BLaER1 treated with 17β-estradiol and CSF1 and Interleukin-3, amounts not matched to agents 10 nM and 100 nM (cell line): Measurements from ENCODE around the gene SMARCB1.
A peak's percentile ranks its signal among the peaks of the same experiment; 100 is the strongest.

Source experiments
- H3K27ac ChIP-seq, 11 experiments: shearing (Covaris generic); formaldehyde crosslinking; 2 replicates each; pipeline ENCODE4 v1.8.1; 2022
- H3K27me3 ChIP-seq, 11 experiments: shearing (Covaris generic); formaldehyde crosslinking; 2 replicates each; pipeline ENCODE4 v1.8.1; 2022
- H3K36me3 ChIP-seq, 11 experiments: shearing (Covaris generic); formaldehyde crosslinking; 2 replicates each; pipeline ENCODE4 v1.8.1; 2022
- H3K4me1 ChIP-seq, 10 experiments: shearing (Covaris generic); formaldehyde crosslinking; 2 replicates each; pipeline ENCODE4 v1.8.1; 2022
- H3K4me2 ChIP-seq, 11 experiments: shearing (Covaris generic); formaldehyde crosslinking; 2 replicates each; pipeline ENCODE4 v1.8.1; 2022
- H3K4me3 ChIP-seq, 10 experiments: shearing (Covaris generic); formaldehyde crosslinking; 2 replicates each; pipeline ENCODE4 v1.8.1; 2022
- H3K9ac ChIP-seq, 11 experiments: shearing (Covaris generic); formaldehyde crosslinking; 2 replicates each; pipeline ENCODE4 v1.8.1; 2022
- H3K9me3 ChIP-seq, 11 experiments: shearing (Covaris generic); formaldehyde crosslinking; replicated peaks in 1 of 11; 2 replicates each; pipeline ENCODE4 v1.8.1; 2022
- H4K20me1 ChIP-seq, 11 experiments: shearing (Covaris generic); formaldehyde crosslinking; 2 replicates each; pipeline ENCODE4 v1.8.1; 2022
- Cebpa-rat ChIP-seq, 11 experiments: shearing (Covaris generic); IDR thresholded peaks; 2 replicates each; pipeline ENCODE4 v1.8.1; 2022

The SMARCB1 gene

GRCh38 chr22:23838681-23839468 lies 52.1 kb downstream of the SMARCB1 start, which contains the start of gene DERL3:
TSS of gene DERL3 (minus strand) at chr22:23839006. CDS start at chr22:23838987, 19 bp downstream.
- TF ChIP-seq Cebpa-rat (IDR thresholded peaks at IDR 0.05), result no peak
- H3K9ac ChIP-seq, result peak within 1 kb of the TSS; percentile 42 to 78 (median 72); a peak in 21 of 22 replicates
- peak within 1 kb of the TSS in 10 of 11 experiments; percentile 31 to 78 (median 70); a peak in 17 of 22 replicates for H3K27ac ChIP-seq
- H4K20me1 ChIP-seq, result peaks cover 0 to 47% (median 38%) of the 10 kb centered on the region in 11 experiments; a peak in 20 of 22 replicates
- no peaks in the 10 kb centered on the region for H3K27me3 ChIP-seq
- peak within 1 kb of the TSS; percentile 72 to 98 (median 93) for H3K4me2 ChIP-seq
- peaks cover 14 to 80% (median 73%) of the 10 kb centered on the region in 10 experiments for H3K4me1 ChIP-seq
- peak within 1 kb of the TSS; percentile 49 to 72 (median 56) for H3K4me3 ChIP-seq
- H3K36me3 ChIP-seq, result peaks cover 24 to 37% (median 27%) of the 10 kb centered on the region in 11 experiments
- no peaks in the 10 kb centered on the region for H3K9me3 ChIP-seq

- peaks cover 24 to 90% (median 81%) of the 10 kb centered on the region in 10 experiments for H3K4me1 ChIP-seq
- 0 out of 22 replicates have a peak overlapping the region, but pooled peaks of 3 of the 11 experiments have one; percentile 72 to 76 (median 75) for H3K9ac ChIP-seq
- peak overlapping the region in 10 of 11 experiments; percentile 72 to 98 (median 92); a peak in 14 of 22 replicates for H3K4me2 ChIP-seq
- peak overlapping the region in 1 of 11 experiments; percentile 57; a peak in 1 of 22 replicates for H3K27ac ChIP-seq
- H3K27me3 ChIP-seq, result no peaks in the 10 kb centered on the region
- peaks cover 15 to 27% (median 18%) of the 10 kb centered on the region in 11 experiments for H3K36me3 ChIP-seq
- peaks cover 0 to 38% (median 32%) of the 10 kb centered on the region in 11 experiments; a peak in 20 of 22 replicates for H4K20me1 ChIP-seq
- H3K9me3 ChIP-seq, result no peaks in the 10 kb centered on the region
- no peak overlapping the region for H3K4me3 ChIP-seq
- no peak for TF ChIP-seq Cebpa-rat (IDR thresholded peaks at IDR 0.05)
Measured at GRCh38 chr22:23840026-23840425, 53.3 kb downstream of the SMARCB1 start.

DNA sequence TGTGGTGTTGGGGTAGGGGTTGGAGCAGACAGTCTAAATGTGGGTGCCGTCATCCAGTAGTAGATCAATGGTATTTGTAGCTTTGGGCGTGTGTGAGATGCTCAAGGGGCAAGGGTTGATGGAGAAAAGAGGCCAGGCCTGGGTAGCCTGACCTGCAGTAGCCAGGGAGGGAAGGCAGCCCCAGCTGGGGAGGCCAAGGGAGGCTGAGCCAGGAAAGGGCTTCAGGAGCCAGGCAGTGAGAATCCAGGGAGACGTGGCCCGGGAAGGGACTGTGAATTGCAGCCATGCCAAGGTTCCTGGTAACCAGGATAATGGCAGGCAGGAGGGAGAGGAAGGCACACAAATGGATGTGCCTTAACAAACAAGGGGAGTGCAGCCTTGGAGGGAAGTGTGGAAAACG lies 54.5 kb downstream of the SMARCB1 start:
- peaks cover 0 to 33% (median 20%) of the 10 kb centered on the region in 11 experiments; a peak in 19 of 22 replicates for H4K20me1 ChIP-seq
- peaks cover 37 to 91% (median 82%) of the 10 kb centered on the region in 10 experiments for H3K4me1 ChIP-seq

DNA sequence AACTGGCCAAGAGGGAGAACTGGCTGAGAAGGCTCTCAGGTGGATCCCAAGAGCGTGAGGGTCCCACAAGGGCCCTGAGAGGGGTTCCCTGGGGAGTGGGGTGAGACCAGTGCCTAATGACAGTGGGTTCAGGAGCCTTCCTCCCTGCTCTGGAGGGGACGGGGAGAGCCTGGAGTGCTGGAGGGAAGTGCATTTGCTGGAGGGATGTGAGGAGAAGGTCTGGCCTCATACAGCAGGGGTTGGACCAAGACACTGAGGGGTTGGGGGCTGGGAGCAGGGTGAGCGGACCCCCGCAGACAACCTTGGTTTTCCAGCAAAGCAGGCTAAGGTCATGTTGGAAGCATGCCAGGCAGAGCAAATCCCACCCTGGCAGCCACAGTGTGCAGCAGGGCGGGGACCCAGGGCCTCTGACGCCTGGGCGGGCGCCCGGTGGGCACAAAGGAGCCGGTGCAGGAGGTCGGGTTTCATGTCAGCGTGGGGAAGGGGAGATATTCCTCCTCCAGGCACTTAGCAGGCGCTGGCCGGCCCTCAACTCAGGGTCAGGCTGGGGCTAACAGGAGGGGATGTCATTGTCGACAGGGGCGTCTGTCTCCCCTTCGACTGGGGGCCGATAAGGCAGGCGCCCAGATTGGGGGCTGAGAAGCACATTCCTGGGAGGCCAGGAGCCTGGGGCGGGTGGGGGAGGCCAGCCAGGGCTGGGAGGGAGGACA lies 55.1 kb downstream of the SMARCB1 start:
- Histone ChIP-seq H3K27me3 (no peaks in the 10 kb centered on the region), H3K4me2 (peak overlapping the region in 7 of 11 experiments; percentile 74 to 96 (median 88); a peak in 12 of 22 replicates), H3K4me3 (no peak overlapping the region), H3K27ac (peak overlapping the region in 8 of 11 experiments; percentile 35 to 90 (median 81); a peak in 14 of 22 replicates), H3K9ac (peak overlapping the region in 4 of 11 experiments; percentile 46 to 74 (median 48); a peak in 8 of 22 replicates), H3K9me3 (no peaks in the 10 kb centered on the region), H4K20me1 (peaks cover 0 to 28% (median 14%) of the 10 kb centered on the region in 11 experiments; a peak in 19 of 22 replicates), H3K4me1 (peaks cover 43 to 91% (median 82%) of the 10 kb centered on the region in 10 experiments), H3K36me3 (peaks cover 0 to 8% (median 0%) of the 10 kb centered on the region in 11 experiments; a peak in 5 of 22 replicates)
- TF ChIP-seq Cebpa-rat (IDR thresholded peaks at IDR 0.05), result no peak

More for the DNA sequence above, 54.5 kb downstream of the SMARCB1 start:
- H3K9ac ChIP-seq, result peak overlapping the region in 4 of 11 experiments; percentile 46 to 74 (median 48); a peak in 7 of 22 replicates
- H3K36me3 ChIP-seq, result peaks cover 2 to 14% (median 5%) of the 10 kb centered on the region in 11 experiments; a peak in 16 of 22 replicates
- TF ChIP-seq Cebpa-rat (IDR thresholded peaks at IDR 0.05), result no peak
- peak overlapping the region in 6 of 11 experiments; percentile 74 to 96 (median 88); a peak in 8 of 22 replicates for H3K4me2 ChIP-seq
- no peak overlapping the region for H3K4me3 ChIP-seq
- H3K9me3 ChIP-seq, result no peaks in the 10 kb centered on the region
- H3K27me3 ChIP-seq, result no peaks in the 10 kb centered on the region
- H3K27ac ChIP-seq, result peak overlapping the region in 8 of 11 experiments; percentile 21 to 90 (median 81); a peak in 13 of 22 replicates

DNA sequence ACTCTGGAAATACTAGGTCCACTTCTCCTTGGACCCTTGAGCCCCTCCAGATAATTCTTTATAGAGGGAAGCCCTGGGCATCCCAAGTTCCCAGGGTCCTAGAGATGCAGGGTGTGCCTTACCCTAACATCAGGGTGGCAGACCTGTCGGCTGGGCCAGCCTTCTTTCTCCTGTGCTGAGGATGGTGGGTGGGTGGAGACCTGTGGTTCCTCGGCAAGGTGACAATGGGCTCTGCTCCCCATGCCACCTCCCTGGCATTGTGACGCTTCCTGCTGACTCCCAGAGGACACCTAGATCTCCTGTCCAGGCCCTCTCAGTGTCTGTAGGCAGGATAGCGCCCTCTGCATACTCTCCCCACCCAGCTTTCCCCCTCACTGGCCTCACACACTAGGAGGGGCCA lies 55.8 kb downstream of the SMARCB1 start:
- no peak for TF ChIP-seq Cebpa-rat (IDR thresholded peaks at IDR 0.05)
- peak overlapping the region in 7 of 11 experiments; percentile 11 to 77 (median 67); a peak in 8 of 22 replicates for H3K9ac ChIP-seq
- peaks cover 45 to 91% (median 82%) of the 10 kb centered on the region in 10 experiments for H3K4me1 ChIP-seq

GRCh38 chr22:23844739-23845202 lies 58.0 kb downstream of the SMARCB1 start:
- peaks cover 54 to 98% (median 88%) of the 10 kb centered on the region in 10 experiments for H3K4me1 ChIP-seq

More for the DNA sequence above, 55.8 kb downstream of the SMARCB1 start:
- peaks cover 0 to 21% (median 7%) of the 10 kb centered on the region in 11 experiments; a peak in 19 of 22 replicates for H4K20me1 ChIP-seq
- H3K9me3 ChIP-seq, result no peaks in the 10 kb centered on the region
- H3K27me3 ChIP-seq, result no peaks in the 10 kb centered on the region
- peak overlapping the region in 8 of 11 experiments; percentile 35 to 90 (median 81); a peak in 14 of 22 replicates for H3K27ac ChIP-seq
- no peak overlapping the region for H3K4me3 ChIP-seq
- peak overlapping the region in 9 of 11 experiments; percentile 74 to 96 (median 87); a peak in 15 of 22 replicates for H3K4me2 ChIP-seq
- H3K36me3 ChIP-seq, result peaks cover 0 to 3% (median 0%) of the 10 kb centered on the region in 11 experiments; a peak in 4 of 22 replicates

GRCh38 chr22:23845265-23846080 lies 58.7 kb downstream of the SMARCB1 start:
- Histone ChIP-seq H3K27ac (peak overlapping the region in 10 of 11 experiments; percentile 12 to 90 (median 80); a peak in 19 of 22 replicates), H3K4me1 (peaks cover 54 to 98% (median 92%) of the 10 kb centered on the region in 10 experiments)

More at GRCh38 chr22:23844739-23845202, 58.0 kb downstream of the SMARCB1 start:
- TF ChIP-seq Cebpa-rat (IDR thresholded peaks at IDR 0.05), result no peak
- no peaks in the 10 kb centered on the region for H3K9me3 ChIP-seq
- H3K4me2 ChIP-seq, result peak overlapping the region; percentile 63 to 96 (median 87)
- peak overlapping the region in 1 of 10 experiments; percentile 25; a peak in 2 of 20 replicates for H3K4me3 ChIP-seq
- no peaks in the 10 kb centered on the region for H3K36me3 ChIP-seq
- H4K20me1 ChIP-seq, result peaks cover 0 to 8% (median 0%) of the 10 kb centered on the region in 11 experiments; a peak in 1 of 22 replicates
- no peaks in the 10 kb centered on the region for H3K27me3 ChIP-seq
- peak overlapping the region in 10 of 11 experiments; percentile 12 to 90 (median 80); a peak in 19 of 22 replicates for H3K27ac ChIP-seq
- H3K9ac ChIP-seq, result peak overlapping the region; percentile 28 to 77 (median 62); a peak in 19 of 22 replicates

More at GRCh38 chr22:23845265-23846080, 58.7 kb downstream of the SMARCB1 start:
- Histone ChIP-seq H3K4me3 (peak overlapping the region in 1 of 10 experiments; percentile 25; a peak in 1 of 20 replicates), H3K36me3 (no peaks in the 10 kb centered on the region), H3K9me3 (no peaks in the 10 kb centered on the region), H3K4me2 (peak overlapping the region; percentile 63 to 96 (median 87)), H4K20me1 (peaks cover 0 to 8% (median 0%) of the 10 kb centered on the region in 11 experiments; a peak in 1 of 22 replicates), H3K27me3 (no peaks in the 10 kb centered on the region), H3K9ac (peak overlapping the region in 10 of 11 experiments; percentile 18 to 77 (median 64); a peak in 18 of 22 replicates)
- TF ChIP-seq Cebpa-rat (IDR thresholded peaks at IDR 0.05), result no peak
